ENCODE results near the gene ARL5B. TPM values are rescaled to one million over a fixed set of nuclear protein-coding genes. Genes with fewer than 3 reads are reported as not detected.
A peak's percentile ranks its signal among the peaks of the same experiment; 100 is the strongest.
"Not testable (repeated sequence)": the region's sequence is repeated elsewhere in the genome, so short reads cannot be mapped to it uniquely, and the experiment has no call there.

The ARL5B gene, protein sequence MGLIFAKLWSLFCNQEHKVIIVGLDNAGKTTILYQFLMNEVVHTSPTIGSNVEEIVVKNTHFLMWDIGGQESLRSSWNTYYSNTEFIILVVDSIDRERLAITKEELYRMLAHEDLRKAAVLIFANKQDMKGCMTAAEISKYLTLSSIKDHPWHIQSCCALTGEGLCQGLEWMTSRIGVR
- 10 to 100 TPM; 13.2 to 17.6 TPM for total RNA-seq
- 1 to 10 TPM; 3.5 to 4.1 TPM for polyA plus RNA-seq
- long read RNA-seq, donor 1, full-length matches to known transcripts = 3 of 9 reads
- long read RNA-seq, donor 1, partial matches to known transcripts = 0 of 9 reads
- long read RNA-seq, donor 1, other reads (novel, unspliced or antisense) = 6 of 9 reads
- long read RNA-seq, donor 2, full-length matches to known transcripts = 5 of 9 reads
- long read RNA-seq, donor 2, partial matches to known transcripts = 0 of 9 reads
- long read RNA-seq, donor 2, other reads (novel, unspliced or antisense) = 4 of 9 reads

GRCh38 chr10:18659125-18659818 lies at the start of gene ARL5B:
TSS of gene ARL5B (plus strand) at chr10:18659431. CDS start at chr10:18659638, 207 bp downstream.
- H3K27ac ChIP-seq (ENCODE audit: low read depth in 1 of 2, low read length in 2 of 2) = peak within 1 kb of the TSS; percentile 89 to 97
- no peaks in the 10 kb centered on the region for H3K9me3 ChIP-seq (ENCODE audit: control insufficient read depth, low read length)
- intact Hi-C loops (cut with DNase I) = no loop called here
- peaks cover 0 to 4% of the 10 kb centered on the region in 2 donors for H3K4me1 ChIP-seq (ENCODE audit: control insufficient read depth in 1 of 2, insufficient read depth in 2 of 2, low read length in 2 of 2)
- no peaks in the 10 kb centered on the region for H3K36me3 ChIP-seq (ENCODE audit: control insufficient read depth in 1 of 2, insufficient read depth in 2 of 2, low read length in 1 of 2)
- ATAC-seq (ENCODE audit: low FRiP score) (peak; percentile 100), DNase-seq (peak; percentile 99 to 100)
- H3K27me3 ChIP-seq (ENCODE audit: control insufficient read depth in 1 of 2, insufficient read depth in 2 of 2, low read length in 1 of 2) = no peaks in the 10 kb centered on the region
- 0 to 1% methylated on average over 58 to 72 of the region's 72 CpGs for WGBS, 2 donors
- H3K4me3 ChIP-seq (ENCODE audit: low read length in 2 of 2) = peak within 1 kb of the TSS; percentile 65 to 97

- intact Hi-C loops (cut with DNase I) = no loop called here
- no peak for DNase-seq
- H3K9me3 ChIP-seq (ENCODE audit: control insufficient read depth, low read length) = no peaks in the 10 kb centered on the region
- no peak overlapping the region for H3K27ac ChIP-seq (ENCODE audit: low read depth in 1 of 2, low read length in 2 of 2)
- H3K4me3 ChIP-seq (ENCODE audit: low read length in 2 of 2) = no peak overlapping the region
- peak; percentile 73 for ATAC-seq (ENCODE audit: low FRiP score)
- H3K27me3 ChIP-seq (ENCODE audit: control insufficient read depth in 1 of 2, insufficient read depth in 2 of 2, low read length in 1 of 2) = no peaks in the 10 kb centered on the region
- 7 to 9% methylated on average over 3 of the region's 3 CpGs for WGBS, 2 donors
- H3K4me1 ChIP-seq (ENCODE audit: control insufficient read depth in 1 of 2, insufficient read depth in 2 of 2, low read length in 2 of 2) = no peaks in the 10 kb centered on the region
- no peaks in the 10 kb centered on the region for H3K36me3 ChIP-seq (ENCODE audit: control insufficient read depth in 1 of 2, insufficient read depth in 2 of 2, low read length in 1 of 2)
These were observed 48.7 kb upstream of the ARL5B start for GRCh38 chr10:18610517-18610916.

GRCh38 chr10:18611168-18611567 lies 48.1 kb upstream of the ARL5B start:
- H3K4me1 ChIP-seq (ENCODE audit: control insufficient read depth in 1 of 2, insufficient read depth in 2 of 2, low read length in 2 of 2) = no peaks in the 10 kb centered on the region
- no peaks in the 10 kb centered on the region for H3K27me3 ChIP-seq (ENCODE audit: control insufficient read depth in 1 of 2, insufficient read depth in 2 of 2, low read length in 1 of 2)
- intact Hi-C loops (cut with DNase I) = no loop called here
- DNase-seq (no peak), ATAC-seq (ENCODE audit: low FRiP score) (no peak)
- no peaks in the 10 kb centered on the region for H3K9me3 ChIP-seq (ENCODE audit: control insufficient read depth, low read length)
- no peak overlapping the region for H3K27ac ChIP-seq (ENCODE audit: low read depth in 1 of 2, low read length in 2 of 2)
- WGBS, 2 donors = 74 to 89% methylated on average over 4 of the region's 4 CpGs
- H3K4me3 ChIP-seq (ENCODE audit: low read length in 2 of 2) = no peak overlapping the region
- H3K36me3 ChIP-seq (ENCODE audit: control insufficient read depth in 1 of 2, insufficient read depth in 2 of 2, low read length in 1 of 2) = no peaks in the 10 kb centered on the region

DNA sequence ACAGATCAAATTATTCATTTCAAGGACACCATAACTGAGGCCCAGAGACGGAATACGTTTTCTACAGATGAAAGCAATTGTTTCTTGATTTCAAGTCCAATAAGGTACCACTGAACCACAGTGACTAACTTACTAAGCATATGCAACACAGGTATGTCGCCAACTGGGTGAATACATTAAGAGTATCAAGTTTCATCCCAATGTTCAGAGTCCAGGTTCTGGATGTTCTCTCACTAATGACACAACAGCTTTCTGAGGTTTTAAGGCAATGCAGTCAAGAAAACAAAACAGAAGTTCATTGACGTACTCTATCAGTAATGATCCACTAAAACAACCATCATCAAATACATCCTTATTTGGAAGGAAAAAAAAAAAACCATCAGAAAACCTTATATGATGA lies 43.6 kb upstream of the ARL5B start:
- Histone ChIP-seq H3K9me3 (ENCODE audit: control insufficient read depth, low read length) (no peaks in the 10 kb centered on the region), H3K4me1 (ENCODE audit: control insufficient read depth in 1 of 2, insufficient read depth in 2 of 2, low read length in 2 of 2) (peaks cover 0 to 4% of the 10 kb centered on the region in 2 donors), H3K27ac (ENCODE audit: low read depth in 1 of 2, low read length in 2 of 2) (no peak overlapping the region), H3K4me3 (ENCODE audit: low read length in 2 of 2) (no peak overlapping the region), H3K27me3 (ENCODE audit: control insufficient read depth in 1 of 2, insufficient read depth in 2 of 2, low read length in 1 of 2) (no peaks in the 10 kb centered on the region), H3K36me3 (ENCODE audit: control insufficient read depth in 1 of 2, insufficient read depth in 2 of 2, low read length in 1 of 2) (no peaks in the 10 kb centered on the region)
- ATAC-seq (ENCODE audit: low FRiP score) (no peak), DNase-seq (no peak)
- intact Hi-C loops (cut with DNase I) = no loop called here
- WGBS, 2 donors = 94 to 96% methylated on average over 4 of the region's 4 CpGs

DNA sequence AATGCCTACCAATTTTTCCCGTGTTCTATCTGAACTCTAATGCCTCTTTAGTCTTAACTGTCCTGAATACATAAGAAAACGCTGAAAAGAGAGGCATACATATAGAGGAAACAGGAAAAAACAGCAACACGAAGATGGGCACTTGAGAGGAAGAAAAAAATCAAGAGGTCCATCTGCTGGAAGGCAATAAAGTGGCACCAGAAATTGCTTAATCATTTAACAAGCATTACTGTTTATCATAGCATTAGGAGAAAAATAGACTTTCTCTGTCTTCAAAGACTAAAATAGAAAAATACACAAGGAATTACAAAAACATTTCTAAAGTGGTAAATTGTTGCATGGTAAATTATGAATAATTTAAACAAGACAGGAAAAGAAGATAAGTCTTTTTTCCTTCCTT lies 42.9 kb upstream of the ARL5B start:
- no peak overlapping the region for H3K27ac ChIP-seq (ENCODE audit: low read depth in 1 of 2, low read length in 2 of 2)
- no peaks in the 10 kb centered on the region for H3K27me3 ChIP-seq (ENCODE audit: control insufficient read depth in 1 of 2, insufficient read depth in 2 of 2, low read length in 1 of 2)
- no peaks in the 10 kb centered on the region for H3K9me3 ChIP-seq (ENCODE audit: control insufficient read depth, low read length)
- intact Hi-C loops (cut with DNase I) = no loop called here
- no peak for ATAC-seq (ENCODE audit: low FRiP score)
- DNase-seq = no peak
- WGBS, 2 donors = 73 to 77% methylated on average over 3 of the region's 3 CpGs
- H3K36me3 ChIP-seq (ENCODE audit: control insufficient read depth in 1 of 2, insufficient read depth in 2 of 2, low read length in 1 of 2) = no peaks in the 10 kb centered on the region
- H3K4me1 ChIP-seq (ENCODE audit: control insufficient read depth in 1 of 2, insufficient read depth in 2 of 2, low read length in 2 of 2) = peaks cover 0 to 4% of the 10 kb centered on the region in 2 donors
- no peak overlapping the region for H3K4me3 ChIP-seq (ENCODE audit: low read length in 2 of 2)

- no peak overlapping the region for H3K27ac ChIP-seq (ENCODE audit: low read depth in 1 of 2, low read length in 2 of 2)
- WGBS, 2 donors = 6 to 15% methylated on average over 3 of the region's 3 CpGs
- no peaks in the 10 kb centered on the region for H3K9me3 ChIP-seq (ENCODE audit: control insufficient read depth, low read length)
- peaks cover 0 to 4% of the 10 kb centered on the region in 2 donors for H3K4me1 ChIP-seq (ENCODE audit: control insufficient read depth in 1 of 2, insufficient read depth in 2 of 2, low read length in 2 of 2)
- DNase-seq (no peak), ATAC-seq (ENCODE audit: low FRiP score) (no peak)
- intact Hi-C loops (cut with DNase I) = no loop called here
- no peak overlapping the region for H3K4me3 ChIP-seq (ENCODE audit: low read length in 2 of 2)
- no peaks in the 10 kb centered on the region for H3K27me3 ChIP-seq (ENCODE audit: control insufficient read depth in 1 of 2, insufficient read depth in 2 of 2, low read length in 1 of 2)
- peaks cover 0 to 3% of the 10 kb centered on the region in 2 donors for H3K36me3 ChIP-seq (ENCODE audit: control insufficient read depth in 1 of 2, insufficient read depth in 2 of 2, low read length in 1 of 2)
These were observed 40.2 kb upstream of the ARL5B start for GRCh38 chr10:18619016-18619415.

- peaks cover 0 to 3% of the 10 kb centered on the region in 2 donors for H3K36me3 ChIP-seq (ENCODE audit: control insufficient read depth in 1 of 2, insufficient read depth in 2 of 2, low read length in 1 of 2)
- no peak overlapping the region for H3K4me3 ChIP-seq (ENCODE audit: low read length in 2 of 2)
- H3K4me1 ChIP-seq (ENCODE audit: control insufficient read depth in 1 of 2, insufficient read depth in 2 of 2, low read length in 2 of 2) = peaks cover 0 to 4% of the 10 kb centered on the region in 2 donors
- H3K27me3 ChIP-seq (ENCODE audit: control insufficient read depth in 1 of 2, insufficient read depth in 2 of 2, low read length in 1 of 2) = no peaks in the 10 kb centered on the region
- no peak for ATAC-seq (ENCODE audit: low FRiP score)
- no peaks in the 10 kb centered on the region for H3K9me3 ChIP-seq (ENCODE audit: control insufficient read depth, low read length)
- intact Hi-C loops (cut with DNase I) = no loop called here
- no peak overlapping the region for H3K27ac ChIP-seq (ENCODE audit: low read depth in 1 of 2, low read length in 2 of 2)
- DNase-seq = no peak
These were observed 38.4 kb upstream of the ARL5B start for GRCh38 chr10:18620856-18621255.

DNA sequence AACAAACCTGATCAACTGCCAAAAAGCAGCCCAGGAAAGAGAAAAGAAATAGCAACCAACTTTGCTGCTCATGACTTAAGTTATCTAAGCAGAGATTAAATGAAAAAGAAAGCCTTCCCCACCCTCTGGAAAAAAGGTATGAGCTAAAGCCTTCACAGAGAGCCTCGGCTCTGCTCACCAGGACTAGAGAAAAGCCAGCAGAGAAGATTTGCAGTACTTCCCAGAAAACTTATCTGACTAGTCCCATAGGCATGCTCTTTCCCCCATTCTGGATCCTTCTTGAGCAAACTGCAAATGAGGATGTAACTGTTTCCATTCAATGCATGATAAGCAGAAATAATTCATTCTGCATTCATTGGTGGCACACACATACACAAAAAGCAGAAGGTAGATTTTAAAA lies 35.6 kb upstream of the ARL5B start:
- H3K27ac ChIP-seq (ENCODE audit: low read depth in 1 of 2, low read length in 2 of 2); H3K4me1 ChIP-seq (ENCODE audit: control insufficient read depth in 1 of 2, insufficient read depth in 2 of 2, low read length in 2 of 2); H3K27me3 ChIP-seq (ENCODE audit: control insufficient read depth in 1 of 2, insufficient read depth in 2 of 2, low read length in 1 of 2); DNase-seq; H3K36me3 ChIP-seq (ENCODE audit: control insufficient read depth in 1 of 2, insufficient read depth in 2 of 2, low read length in 1 of 2); intact Hi-C loops (cut with DNase I); ATAC-seq (ENCODE audit: low FRiP score); H3K4me3 ChIP-seq (ENCODE audit: low read length in 2 of 2); H3K9me3 ChIP-seq (ENCODE audit: control insufficient read depth, low read length): not testable (repeated sequence)
- 42 to 69% methylated on average over 1 of the region's 1 CpG for WGBS, 2 donors

DNA sequence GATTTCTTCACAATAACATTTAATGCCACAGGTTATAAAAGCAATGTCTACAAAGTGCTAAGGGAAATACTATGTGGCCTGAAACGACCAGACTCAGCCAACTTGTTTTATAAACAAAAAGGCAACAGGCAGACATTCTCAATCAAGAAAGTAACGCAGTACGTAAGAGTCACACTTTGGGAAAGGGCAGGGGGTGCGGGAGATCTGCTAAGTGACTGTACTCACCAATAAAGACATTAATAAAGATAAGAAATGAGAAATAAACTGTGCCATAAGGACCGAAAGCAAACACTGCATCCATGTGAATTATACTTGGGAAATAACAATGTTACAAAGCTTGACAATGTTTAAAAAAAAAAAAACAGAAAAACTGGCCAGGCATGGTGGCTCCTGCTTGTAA lies 33.3 kb upstream of the ARL5B start:
- WGBS, 2 donors = 76 to 87% methylated on average over 5 of the region's 5 CpGs
- intact Hi-C loops (cut with DNase I) = no loop called here

More for the DNA sequence above, 33.3 kb upstream of the ARL5B start:
- DNase-seq = no peak
- H3K9me3 ChIP-seq (ENCODE audit: control insufficient read depth, low read length) = no peaks in the 10 kb centered on the region
- H3K27me3 ChIP-seq (ENCODE audit: control insufficient read depth in 1 of 2, insufficient read depth in 2 of 2, low read length in 1 of 2) = no peaks in the 10 kb centered on the region
- H3K4me1 ChIP-seq (ENCODE audit: control insufficient read depth in 1 of 2, insufficient read depth in 2 of 2, low read length in 2 of 2) = no peaks in the 10 kb centered on the region
- peaks cover 0 to 3% of the 10 kb centered on the region in 2 donors for H3K36me3 ChIP-seq (ENCODE audit: control insufficient read depth in 1 of 2, insufficient read depth in 2 of 2, low read length in 1 of 2)
- H3K4me3 ChIP-seq (ENCODE audit: low read length in 2 of 2) = no peak overlapping the region
- ATAC-seq (ENCODE audit: low FRiP score) = no peak
- H3K27ac ChIP-seq (ENCODE audit: low read depth in 1 of 2, low read length in 2 of 2) = no peak overlapping the region

Data from aorta (tissue), 5 donors.